HG02840 (cell line): ENCODE results near the gene GALM.

ENCODE experiments used
- ATAC-seq: cut with Tn5 transposase; IDR thresholded peaks from one replicate; pipeline ENCODE4 v1.9.1; 2021; ENCODE audit warnings: mild to moderate bottlenecking, moderate library complexity, moderate number of reproducible peaks; ENCODE audit not compliant: unreplicated experiment, low FRiP score

Gene GALM

GRCh38 chr2:38649176-38649728, 16.7 kb upstream of the GALM start:
- no peak for ATAC-seq

GRCh38 chr2:38650012-38650411, 15.9 kb upstream of the GALM start:
- ATAC-seq = no peak

GRCh38 chr2:38650717-38651116, 15.2 kb upstream of the GALM start:
- ATAC-seq = no peak

- ATAC-seq = no peak
Measured at GRCh38 chr2:38652431-38653273, 13.3 kb upstream of the GALM start.

GRCh38 chr2:38653380-38653714, 12.6 kb upstream of the GALM start:
- no peak for ATAC-seq

GRCh38 chr2:38653715-38654527, 12.0 kb upstream of the GALM start:
- no peak for ATAC-seq

- no peak for ATAC-seq
Measured at GRCh38 chr2:38654528-38655381, 11.2 kb upstream of the GALM start.

GRCh38 chr2:38655441-38655840, 10.5 kb upstream of the GALM start:
- no peak for ATAC-seq

- ATAC-seq = no peak
Measured at GRCh38 chr2:38656866-38657480, 8.9 kb upstream of the GALM start.

- no peak for ATAC-seq
Measured at GRCh38 chr2:38658613-38659012, 7.3 kb upstream of the GALM start.

GRCh38 chr2:38659115-38659514, 6.8 kb upstream of the GALM start:
- no peak for ATAC-seq

GRCh38 chr2:38660282-38660681, 5.6 kb upstream of the GALM start:
- ATAC-seq = no peak

- ATAC-seq = no peak
Measured at GRCh38 chr2:38661306-38661705, 4.6 kb upstream of the GALM start.

GRCh38 chr2:38666556-38666910, 619 bp downstream of the GALM start:
- ATAC-seq = no peak

- no peak for ATAC-seq
Measured at GRCh38 chr2:38668092-38668491, 2.2 kb downstream of the GALM start.

- no peak for ATAC-seq
Measured at GRCh38 chr2:38668779-38669479, 3.0 kb downstream of the GALM start.

GRCh38 chr2:38671303-38671702, 5.4 kb downstream of the GALM start:
- ATAC-seq = no peak

- no peak for ATAC-seq
Measured at GRCh38 chr2:38671946-38672345, 6.0 kb downstream of the GALM start.
